T-helper 2 cell treated with Interferon-gamma antibody and Interleukin-4, amounts not matched to agents 100 ng/mL and 5 ng/mL, for 36 hours (primary cell): Measurements from ENCODE around the gene LRRC2. TPM values are rescaled to one million over a fixed set of nuclear protein-coding genes. Genes with fewer than 3 reads are reported as not detected.
"Not testable (repeated sequence)": the region's sequence is repeated elsewhere in the genome, so short reads cannot be mapped to it uniquely, and the experiment has no call there.

ENCODE experiments used
- intact Hi-C: fragments of 100-400 bp; cut with micrococcal nuclease; formaldehyde crosslinking; loops from one replicate; pipeline ENCODE4 v1.15.1; 2023
- total RNA-seq: library from RNA; stranded (reverse); gene quantifications from 2 replicates; pipeline ENCODE4 v1.2.3, GENCODE V29; 2022

Gene LRRC2
- total RNA-seq, 1 donor from 2014 or later = not detected

DNA sequence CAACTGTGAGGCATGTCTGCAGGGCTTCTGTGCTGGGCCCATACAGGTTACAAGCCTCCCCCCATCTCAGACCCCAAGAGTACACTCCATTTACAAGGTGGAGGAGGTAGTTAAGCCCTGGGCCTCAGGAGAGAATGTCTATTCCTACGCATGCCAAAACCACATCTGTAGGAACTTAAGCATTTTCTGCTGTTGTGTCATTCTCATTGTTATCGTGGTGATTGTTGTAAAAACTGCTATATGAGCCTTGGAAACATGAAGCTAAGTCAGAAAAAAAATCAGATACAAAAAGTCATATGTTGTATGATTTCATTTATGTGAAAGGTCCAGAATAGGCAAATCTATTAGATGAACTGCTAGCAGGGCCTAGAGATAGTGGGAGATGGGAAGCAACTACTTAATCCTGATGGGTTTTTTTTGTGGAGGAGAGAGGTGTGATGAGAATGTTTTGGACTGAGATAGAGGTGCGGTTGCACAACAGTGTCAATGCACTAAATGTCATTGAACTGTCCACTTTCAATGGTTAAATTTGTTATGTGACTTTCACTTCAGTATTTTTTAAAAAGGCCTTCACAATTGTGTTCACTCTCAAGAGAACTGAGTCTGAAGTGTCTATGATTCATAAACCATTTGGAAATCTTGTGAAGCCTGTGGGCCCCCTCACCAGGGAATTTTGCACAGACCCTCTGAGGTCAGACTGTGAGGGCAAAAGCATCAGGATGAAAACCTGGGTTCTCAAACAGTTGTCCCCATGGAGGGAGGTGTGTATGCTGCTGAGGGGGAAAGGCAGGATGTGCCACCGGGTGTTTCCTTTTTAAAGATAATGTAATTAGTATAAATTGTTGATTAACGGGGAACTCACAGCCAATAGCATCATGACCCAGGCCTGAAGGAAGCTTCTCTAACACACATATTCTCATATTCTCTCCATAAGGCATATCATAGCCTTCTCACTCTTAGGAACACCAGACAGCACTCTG, 65.2 kb downstream of the LRRC2 start:
- intact Hi-C loops = no loop called here

DNA sequence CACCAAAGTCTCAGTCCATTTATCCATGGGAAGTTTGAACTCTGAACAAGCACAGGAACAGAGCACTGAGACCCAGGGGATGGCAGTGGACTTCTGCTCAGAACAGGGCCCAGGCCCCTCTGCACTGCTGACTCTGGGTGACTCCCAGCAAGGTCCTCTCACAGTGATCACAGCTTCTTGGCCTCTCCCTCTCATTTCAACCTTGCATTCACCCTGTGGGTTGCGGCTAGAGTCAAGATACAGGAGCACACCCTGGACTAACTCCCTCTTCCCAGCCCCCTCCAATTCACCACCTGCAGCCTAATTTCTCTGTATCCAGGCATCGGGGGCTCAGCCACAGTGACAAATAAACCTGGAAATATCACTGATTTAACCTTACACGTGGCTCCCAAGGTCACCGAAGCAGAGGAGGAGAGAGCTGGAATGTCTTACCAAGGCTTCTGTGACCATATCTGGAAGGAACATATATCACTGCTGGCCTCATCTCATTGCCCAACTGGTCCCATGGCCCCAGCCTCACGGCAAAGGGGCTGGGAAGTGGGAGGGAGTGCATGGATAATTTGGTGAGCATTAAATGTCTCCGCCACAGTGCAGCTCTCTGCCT, 67.1 kb downstream of the LRRC2 start:
- intact Hi-C loops = no loop called here

DNA sequence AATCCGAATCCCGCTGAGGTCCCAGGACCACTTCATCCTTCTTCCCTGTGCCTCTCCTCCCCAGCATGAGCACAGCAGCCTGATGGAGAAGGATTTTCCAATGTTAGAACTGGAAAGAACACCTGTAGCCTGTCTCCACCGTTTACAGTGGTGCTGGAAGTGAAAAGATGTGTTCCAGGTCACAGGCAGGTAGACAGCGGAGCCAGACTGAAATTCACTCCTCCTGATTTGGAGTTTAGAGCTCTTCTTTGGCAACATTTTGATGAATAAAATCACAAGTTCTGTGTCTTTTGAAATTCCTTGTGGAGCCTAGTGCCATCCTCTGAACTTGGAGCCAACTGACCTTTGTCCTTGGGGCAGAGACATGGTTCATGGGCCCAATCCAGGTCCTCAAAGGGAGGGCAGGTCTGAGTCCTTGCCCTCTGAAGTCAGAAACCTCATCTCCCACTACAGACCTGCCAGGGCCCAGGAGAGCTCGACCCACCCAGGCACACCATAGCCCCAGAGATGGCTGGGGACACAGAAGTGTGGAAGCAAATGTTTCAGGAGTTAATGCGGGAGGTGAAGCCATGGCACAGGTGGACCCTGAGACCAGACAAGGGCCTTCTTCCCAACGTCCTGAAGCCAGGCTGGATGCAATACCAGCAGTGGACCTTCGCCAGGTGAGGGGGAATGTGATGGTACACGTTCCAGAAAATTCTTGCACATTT, 68.4 kb downstream of the LRRC2 start, which contains the start of gene RTP3:
Gene RTP3 (plus strand): TSS at position 421 of the 710 bp plus-strand sequence. CDS start 87 bp downstream, at position 508.
- intact Hi-C loops = loop anchor here (2.0 kb wide), 1 partner anchor 61 kb away; no protein-coding TSS in a partner anchor

DNA sequence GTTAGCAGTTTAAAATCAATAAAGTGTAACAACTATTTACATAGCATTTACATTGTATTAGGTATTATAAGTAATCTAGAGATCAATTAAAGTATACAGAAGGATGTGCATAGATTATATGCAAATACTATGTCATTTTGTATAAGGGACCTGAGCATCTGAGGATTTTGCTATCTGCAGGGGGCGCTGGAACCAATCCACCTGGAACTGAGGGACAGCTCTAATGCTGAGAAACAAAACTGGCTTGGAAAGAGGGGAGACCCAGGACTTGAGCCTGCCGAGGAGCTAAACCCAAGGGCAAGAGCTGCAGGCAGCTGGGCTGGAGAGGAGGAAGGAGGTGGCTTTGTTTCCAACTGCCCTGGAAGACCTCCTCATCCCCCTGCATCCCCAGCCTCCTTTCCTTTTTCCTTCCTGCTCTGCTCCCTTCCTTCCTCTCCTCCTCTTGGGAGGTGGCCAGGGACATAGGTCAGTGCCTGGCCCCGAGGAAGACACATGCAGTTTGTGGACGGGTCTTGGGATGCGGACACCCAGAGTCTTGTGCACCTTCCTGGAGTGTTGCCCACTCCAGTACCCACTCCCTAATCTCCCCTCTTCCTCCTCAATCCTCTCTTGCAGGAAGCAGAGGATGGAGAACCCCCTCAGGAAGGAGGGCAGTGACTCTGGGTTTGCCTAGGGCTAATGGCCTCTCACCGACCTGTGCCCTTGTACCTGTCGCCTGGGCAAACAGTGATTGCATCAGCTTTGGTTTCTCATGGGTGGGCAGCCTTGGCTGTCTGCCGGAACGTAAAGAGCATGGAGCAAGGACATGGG, 69.2 kb downstream of the LRRC2 start:
- intact Hi-C loops = loop anchor here (2.0 kb wide), 1 partner anchor 62 kb away; no protein-coding TSS in a partner anchor

- intact Hi-C loops = loop anchor here (2.0 kb wide), 1 partner anchor 63 kb away; no protein-coding TSS in a partner anchor
These were observed 70.1 kb downstream of the LRRC2 start for GRCh38 chr3:46495901-46496456.

GRCh38 chr3:46494491-46494890, 71.6 kb downstream of the LRRC2 start:
- intact Hi-C loops = not testable (repeated sequence)

- intact Hi-C loops = no loop called here
These were observed 73.1 kb downstream of the LRRC2 start for GRCh38 chr3:46492890-46493547.

DNA sequence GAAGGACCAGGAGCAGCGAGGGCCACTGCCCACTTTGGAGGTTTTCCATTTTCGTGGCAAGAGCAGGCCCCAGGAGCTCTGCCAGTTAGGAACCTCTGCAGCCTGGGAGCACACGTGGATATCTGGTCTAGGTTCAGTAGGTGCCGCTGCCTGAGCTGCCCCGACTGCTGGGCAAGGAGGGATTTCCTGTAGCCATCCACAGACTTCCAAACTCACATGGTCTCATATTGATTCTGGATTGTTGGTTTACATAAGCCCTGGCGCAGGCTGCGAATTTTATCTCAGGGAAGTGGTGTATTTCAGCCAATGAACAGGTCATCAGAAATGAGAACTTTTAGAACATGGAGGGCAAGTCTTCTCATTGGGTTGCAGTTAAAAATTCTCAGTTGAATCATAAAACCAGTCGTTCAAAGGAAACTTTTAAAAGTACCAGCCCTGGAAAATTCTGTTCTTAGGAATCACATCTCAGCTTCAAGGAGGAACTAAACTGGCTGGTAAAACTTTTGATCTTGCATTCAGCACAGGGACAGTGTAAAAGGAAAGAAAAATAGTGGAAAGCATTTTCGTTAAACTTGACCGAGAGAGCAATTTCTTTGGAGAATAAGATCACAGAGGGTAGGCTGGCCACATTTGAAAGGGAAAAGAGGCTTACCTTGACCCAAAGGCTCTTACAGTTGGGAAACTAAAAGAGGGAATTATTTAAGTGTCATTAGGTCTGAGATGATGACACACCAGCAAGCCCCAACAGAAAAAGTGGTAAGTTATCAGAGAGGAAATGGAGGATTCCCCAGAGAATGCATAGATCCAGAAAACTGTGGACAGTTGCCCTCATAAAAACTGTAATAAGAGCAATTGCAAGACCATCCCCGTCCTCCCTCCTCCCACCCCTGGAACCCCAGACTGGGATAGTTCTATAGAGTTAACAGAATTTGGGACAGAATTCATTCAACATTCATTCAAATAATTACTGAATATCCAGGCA, 74.7 kb downstream of the LRRC2 start:
- intact Hi-C loops = no loop called here

GRCh38 chr3:46490338-46491084, 75.6 kb downstream of the LRRC2 start:
- intact Hi-C loops = no loop called here

GRCh38 chr3:46489875-46490274, 76.2 kb downstream of the LRRC2 start:
- intact Hi-C loops = loop anchor here (2.0 kb wide), 2 partner anchors 49 to 77 kb away; partner anchors contain the start of gene LRRC2

- intact Hi-C loops = loop anchor here (2.0 kb wide), 2 partner anchors 49 to 77 kb away; partner anchors contain the start of gene LRRC2
These were observed 76.7 kb downstream of the LRRC2 start for GRCh38 chr3:46489381-46489780.

DNA sequence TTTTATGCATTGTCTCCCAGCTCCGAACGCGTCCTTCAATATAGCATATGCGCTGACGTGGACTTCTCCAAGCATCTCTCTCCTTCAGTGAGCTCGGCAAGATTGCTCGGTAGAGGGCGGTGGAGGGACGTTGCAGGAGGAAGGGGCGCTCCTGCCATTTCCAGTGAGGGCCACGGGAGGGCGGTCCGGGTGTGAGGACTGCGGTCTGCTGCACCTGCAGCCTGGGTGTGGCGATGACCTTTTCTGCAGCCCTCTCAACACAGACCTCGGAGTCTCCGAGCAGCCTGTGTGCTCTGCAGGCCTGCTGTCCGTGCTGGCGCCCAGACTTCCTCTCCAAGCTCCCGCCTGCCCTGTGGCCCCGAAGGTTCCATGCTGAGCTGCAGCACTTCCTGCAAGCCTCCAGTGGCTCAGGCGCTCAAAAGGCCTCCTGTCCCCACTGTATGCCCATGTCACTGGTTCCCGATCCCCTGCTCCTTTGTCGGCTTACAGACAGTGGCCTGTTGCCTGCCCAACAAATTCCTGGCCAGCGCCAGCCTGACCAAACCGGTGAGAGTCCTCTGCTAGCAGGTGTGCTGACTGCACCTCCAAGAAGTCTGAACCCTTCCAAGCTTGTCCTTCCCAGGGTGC, 77.3 kb downstream of the LRRC2 start:
- intact Hi-C loops = loop anchor here (1.0 to 2.0 kb wide), 4 partner anchors 50 to 141 kb away; partner anchors contain the start of gene LRRC2

- intact Hi-C loops = no loop called here
These were observed 80.3 kb downstream of the LRRC2 start for GRCh38 chr3:46485779-46486175.

DNA sequence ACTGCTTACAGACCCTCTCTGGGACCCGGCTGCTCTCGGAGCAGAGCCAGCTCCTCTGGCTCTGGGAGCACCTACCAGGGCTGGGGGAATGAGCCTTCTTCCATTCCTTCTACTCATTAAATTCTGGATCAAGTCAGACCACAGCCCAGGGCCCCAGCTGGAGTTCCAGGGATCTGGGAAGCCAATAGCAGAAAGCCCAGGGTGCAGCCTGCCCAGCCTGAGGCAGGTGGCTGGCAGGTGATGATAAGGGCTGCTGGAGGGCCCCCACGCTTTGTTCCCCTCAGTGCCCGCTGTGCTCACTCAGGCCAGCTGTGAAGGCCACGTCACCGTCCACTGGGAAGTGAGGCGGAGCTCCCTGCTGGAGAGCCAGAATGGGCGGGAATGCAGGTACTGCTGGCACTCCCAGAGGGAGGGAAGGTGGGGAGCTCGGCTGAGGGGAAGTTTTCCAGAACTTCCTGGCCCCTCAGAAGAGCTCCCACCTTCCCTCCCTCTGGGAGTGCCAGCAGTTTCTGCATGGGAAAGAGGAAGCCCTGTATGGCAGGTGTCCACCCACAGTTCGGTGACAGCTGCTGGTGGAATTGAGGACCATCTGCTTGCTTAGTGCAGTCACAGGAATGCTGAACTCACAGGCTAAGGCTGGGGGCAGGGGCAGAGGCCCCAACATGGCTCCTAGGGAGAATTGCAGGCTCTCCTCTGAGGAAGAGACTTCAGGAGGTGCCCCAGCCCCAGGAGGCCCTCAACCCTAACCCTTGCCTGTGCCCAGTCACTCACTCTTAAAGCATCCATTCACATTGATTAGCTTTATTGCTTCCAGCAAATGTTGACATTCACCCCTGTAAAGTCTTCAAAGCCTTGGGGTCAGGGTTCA, 81.0 kb downstream of the LRRC2 start:
- intact Hi-C loops = no loop called here

DNA sequence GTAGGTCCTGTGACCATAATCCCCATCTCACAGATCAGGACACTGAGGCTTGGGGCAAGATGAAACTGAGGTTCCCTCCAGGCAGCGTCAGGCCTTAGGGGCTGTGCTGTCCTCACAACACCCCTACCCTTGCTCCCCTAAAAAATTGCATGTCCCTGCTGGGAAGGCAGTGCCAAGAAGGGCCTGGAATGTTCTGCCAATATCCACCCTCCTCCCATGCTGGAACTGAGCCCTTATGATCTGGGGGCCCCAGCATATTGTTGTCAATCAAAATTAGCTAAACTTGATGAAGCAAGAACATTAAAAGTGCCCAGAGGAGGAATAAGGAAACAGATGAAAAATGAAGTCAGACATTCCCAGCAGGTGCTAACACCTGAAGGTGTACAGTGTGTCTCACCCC, 81.7 kb downstream of the LRRC2 start:
- intact Hi-C loops = no loop called here

- intact Hi-C loops = no loop called here
These were observed 82.3 kb downstream of the LRRC2 start for GRCh38 chr3:46483825-46484224.
